ENCODE data around the gene TRMT5.
A peak's percentile ranks its signal among the peaks of the same experiment; 100 is the strongest.

TRMT5 gene

GRCh38 chr14:60980811-60981632 is at the start of gene TRMT5, which contains the start of gene SLC38A6:
Gene TRMT5 (minus strand): TSS chr14:60981079. CDS start chr14:60980973, 106 bp downstream.
Gene SLC38A6 (plus strand): TSS chr14:60981245. CDS start chr14:60981278, 33 bp downstream.
- DNase-seq: peak; percentile 78

GRCh38 chr14:61026526-61026925 is 45.6 kb upstream of the TRMT5 start:
- DNase-seq: no peak

GRCh38 chr14:61025251-61026223 is 44.7 kb upstream of the TRMT5 start:
- peak; percentile 17 for DNase-seq

GRCh38 chr14:61019537-61019936 is 38.7 kb upstream of the TRMT5 start:
- no peak for DNase-seq

GRCh38 chr14:61003571-61003970 is 22.7 kb upstream of the TRMT5 start:
- no peak for DNase-seq

GRCh38 chr14:60999536-60999935 is 18.7 kb upstream of the TRMT5 start:
- DNase-seq: no peak

- no peak for DNase-seq
Observed at GRCh38 chr14:60998617-60999016, 17.7 kb upstream of the TRMT5 start.

- DNase-seq: no peak
Observed at GRCh38 chr14:60989599-60989998, 8.7 kb upstream of the TRMT5 start.

GRCh38 chr14:60986500-60986899 is 5.6 kb upstream of the TRMT5 start:
- DNase-seq: no peak

- DNase-seq: no peak
Observed at GRCh38 chr14:60984196-60984595, 3.3 kb upstream of the TRMT5 start.

GRCh38 chr14:60981633-60982455 is 965 bp upstream of the TRMT5 start:
- no peak for DNase-seq

GRCh38 chr14:60977847-60978246 is 3.0 kb downstream of the TRMT5 start:
- no peak for DNase-seq

GRCh38 chr14:60975551-60975950 is 5.3 kb downstream of the TRMT5 start:
- DNase-seq: no peak

GRCh38 chr14:60974090-60974651 is 6.7 kb downstream of the TRMT5 start:
- DNase-seq: no peak

GRCh38 chr14:60973070-60973469 is 7.8 kb downstream of the TRMT5 start:
- no peak for DNase-seq

GRCh38 chr14:60972295-60972694 is 8.6 kb downstream of the TRMT5 start:
- DNase-seq: no peak

GRCh38 chr14:60971271-60971670 is 9.6 kb downstream of the TRMT5 start:
- DNase-seq: no peak

GRCh38 chr14:60970146-60970545 is 10.7 kb downstream of the TRMT5 start:
- no peak for DNase-seq

GRCh38 chr14:60968671-60969070 is 12.2 kb downstream of the TRMT5 start:
- no peak for DNase-seq

- no peak for DNase-seq
Observed at GRCh38 chr14:60968099-60968498, 12.8 kb downstream of the TRMT5 start.

- DNase-seq: no peak
Observed at GRCh38 chr14:60965402-60965801, 15.5 kb downstream of the TRMT5 start.

- no peak for DNase-seq
Observed at GRCh38 chr14:60964904-60965303, 16.0 kb downstream of the TRMT5 start.

All from NCI-H2081 treated with DMSO at 0.1 percent for 48 hours (cell line).